Measurements from ENCODE around the gene MMP24OS. TPM values are rescaled to one million over a fixed set of nuclear protein-coding genes. Genes with fewer than 3 reads are reported as not detected.

MMP24OS gene
- total RNA-seq, 4 donors from 2014 or later: 22.7 to 47.6 (median 25.4) TPM

DNA sequence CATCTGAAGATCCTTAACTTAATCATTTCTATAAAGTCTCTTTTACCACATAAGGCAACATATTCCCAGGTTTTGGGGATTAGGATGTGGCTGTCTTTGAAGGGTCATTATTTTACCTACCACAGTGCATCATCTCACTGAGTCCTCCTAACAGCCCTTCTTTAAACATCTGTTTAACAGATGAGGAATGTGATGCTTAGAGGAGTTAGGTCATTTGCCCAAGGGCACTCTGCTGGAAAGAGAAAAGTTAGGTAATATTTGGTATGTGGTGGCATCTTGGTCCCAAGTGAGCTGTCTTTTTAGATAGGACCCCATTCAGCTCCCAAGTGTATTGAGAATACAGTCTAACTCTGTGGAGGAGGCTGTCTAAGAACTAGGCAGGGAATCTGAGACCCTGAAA is 40.4 kb downstream of the MMP24OS start:
- intact Hi-C loops (cut with DNase I; ENCODE audit: low total_unique reads): no loop called here
- no peak for DNase-seq (ENCODE audit: low spot score in 2 of 2)
- H3K4me3 ChIP-seq (ENCODE audit: low read depth, poor library complexity, severe bottlenecking): no peak overlapping the region
- TF ChIP-seq, protein P1, sequence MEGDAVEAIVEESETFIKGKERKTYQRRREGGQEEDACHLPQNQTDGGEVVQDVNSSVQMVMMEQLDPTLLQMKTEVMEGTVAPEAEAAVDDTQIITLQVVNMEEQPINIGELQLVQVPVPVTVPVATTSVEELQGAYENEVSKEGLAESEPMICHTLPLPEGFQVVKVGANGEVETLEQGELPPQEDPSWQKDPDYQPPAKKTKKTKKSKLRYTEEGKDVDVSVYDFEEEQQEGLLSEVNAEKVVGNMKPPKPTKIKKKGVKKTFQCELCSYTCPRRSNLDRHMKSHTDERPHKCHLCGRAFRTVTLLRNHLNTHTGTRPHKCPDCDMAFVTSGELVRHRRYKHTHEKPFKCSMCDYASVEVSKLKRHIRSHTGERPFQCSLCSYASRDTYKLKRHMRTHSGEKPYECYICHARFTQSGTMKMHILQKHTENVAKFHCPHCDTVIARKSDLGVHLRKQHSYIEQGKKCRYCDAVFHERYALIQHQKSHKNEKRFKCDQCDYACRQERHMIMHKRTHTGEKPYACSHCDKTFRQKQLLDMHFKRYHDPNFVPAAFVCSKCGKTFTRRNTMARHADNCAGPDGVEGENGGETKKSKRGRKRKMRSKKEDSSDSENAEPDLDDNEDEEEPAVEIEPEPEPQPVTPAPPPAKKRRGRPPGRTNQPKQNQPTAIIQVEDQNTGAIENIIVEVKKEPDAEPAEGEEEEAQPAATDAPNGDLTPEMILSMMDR (IDR thresholded peaks at IDR 0.05): no peak
- TF ChIP-seq POLR2A (IDR thresholded peaks at IDR 0.05): no peak

DNA sequence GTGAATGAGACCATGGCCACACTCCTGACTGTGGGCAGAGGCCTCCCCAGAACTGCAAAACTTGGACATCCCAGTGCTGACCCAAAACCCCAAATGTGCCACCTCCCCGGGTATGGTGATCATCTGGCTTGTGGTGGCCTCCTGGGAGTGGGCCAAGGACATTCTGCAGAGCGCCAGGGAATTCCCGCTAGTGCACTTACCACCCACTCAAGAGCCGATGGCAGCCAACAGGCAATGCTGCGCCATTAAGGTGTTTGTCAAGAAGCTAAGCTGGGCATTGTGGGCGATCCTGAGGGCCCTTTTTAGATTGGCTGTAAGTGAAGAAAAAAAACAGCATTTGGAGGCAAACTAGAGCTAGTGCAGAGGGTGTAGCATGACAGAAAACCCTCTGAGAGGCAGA is 42.0 kb downstream of the MMP24OS start:
- WGBS, 2 donors: 84 to 86% methylated on average over 5 to 6 of the region's 6 CpGs
- no peak for TF ChIP-seq POLR2A (IDR thresholded peaks at IDR 0.05)
- TF ChIP-seq, protein P1 (IDR thresholded peaks at IDR 0.05): no peak
- no peak for DNase-seq (ENCODE audit: low spot score in 2 of 2)
- H3K4me3 ChIP-seq (ENCODE audit: low read depth, poor library complexity, severe bottlenecking): no peak overlapping the region
- intact Hi-C loops (cut with DNase I; ENCODE audit: low total_unique reads): no loop called here

GRCh38 chr20:35232575-35232974 is 45.3 kb downstream of the MMP24OS start:
- no peak for TF ChIP-seq POLR2A (IDR thresholded peaks at IDR 0.05)
- TF ChIP-seq, protein P1 (IDR thresholded peaks at IDR 0.05): no peak
- intact Hi-C loops (cut with DNase I; ENCODE audit: low total_unique reads): no loop called here
- 81 to 87% methylated on average over 2 of the region's 2 CpGs for WGBS, 2 donors

GRCh38 chr20:35226884-35227681 is 50.8 kb downstream of the MMP24OS start:
- TF ChIP-seq, protein P1 (IDR thresholded peaks at IDR 0.05): no peak
- no peak for TF ChIP-seq POLR2A (IDR thresholded peaks at IDR 0.05)
- intact Hi-C loops (cut with DNase I; ENCODE audit: low total_unique reads): no loop called here
- DNase-seq (ENCODE audit: low spot score in 2 of 2): no peak
- H3K4me3 ChIP-seq (ENCODE audit: low read depth, poor library complexity, severe bottlenecking): no peak overlapping the region
- 14% methylated on average over 30 to 31 of the region's 74 CpGs for WGBS, 2 donors

More at GRCh38 chr20:35232575-35232974, 45.3 kb downstream of the MMP24OS start:
- DNase-seq (ENCODE audit: low spot score in 2 of 2): no peak
- H3K4me3 ChIP-seq (ENCODE audit: low read depth, poor library complexity, severe bottlenecking): no peak overlapping the region

Other genes with a start within 250 kb of the MMP24OS start
- gene TRPC4AP, start 185.3 kb downstream of the MMP24OS start, total RNA-seq: 10 to 100 TPM; 40.3 to 64.5 (median 50.0) TPM
- gene EDEM2, start 130.8 kb downstream of the MMP24OS start, total RNA-seq: 10 to 100 TPM in 3 of 4 donors, 1 to 10 TPM in 1; 8.8 to 18.7 (median 16.6) TPM
- 10 to 100 TPM in 3 of 4 donors, 1 to 10 TPM in 1; 5.7 to 32.2 (median 26.1) TPM for gene PROCR, start 106.0 kb downstream of the MMP24OS start, total RNA-seq
- gene MMP24, start 51.4 kb downstream of the MMP24OS start, total RNA-seq: under 1 TPM in 3 of 4 donors, not detected in 1; 0.11 to 0.71 (median 0.27) TPM
- 100 to 1,000 TPM; 148 to 240 (median 177) TPM for gene EIF6, start 6.7 kb upstream of the MMP24OS start, total RNA-seq
- gene FAM83C, start 14.3 kb upstream of the MMP24OS start, total RNA-seq: 10 to 100 TPM; 54.4 to 85.7 (median 68.6) TPM
- 10 to 100 TPM; 18.8 to 28.1 (median 26.8) TPM for gene UQCC1, start 133.9 kb upstream of the MMP24OS start, total RNA-seq
- gene GDF5, start 160.1 kb upstream of the MMP24OS start, total RNA-seq: under 1 TPM in 2 of 4 donors, not detected in 2; 0.10 TPM
- gene CEP250, start 177.5 kb upstream of the MMP24OS start, total RNA-seq: 10 to 100 TPM; 17.9 to 49.5 (median 28.9) TPM

All from lower leg skin (tissue), 4 donors.